K562 (cell line): Measurements from ENCODE around the gene ZNF837. TPM values are rescaled to one million over a fixed set of nuclear protein-coding genes. Genes with fewer than 3 reads are reported as not detected.
A peak's percentile ranks its signal among the peaks of the same experiment; 100 is the strongest.

Experiments used
- CHAMP1 ChIP-seq: fragments of 450-650 bp; IDR thresholded peaks from 2 replicates; pipeline ENCODE4 v1.6.1; 2016; ENCODE audit warnings: mild to moderate bottlenecking
- CHD1 ChIP-seq: fragments of 200-600 bp; sonication (generic); IDR thresholded peaks from one replicate; pipeline ENCODE4 v1.6.1; 2012; ENCODE audit warnings: mild to moderate bottlenecking, moderate library complexity, low read length, inconsistent platforms
- GABPA ChIP-seq: fragments of 200-800 bp; sonication (Bioruptor generic); conservative IDR thresholded peaks from 2 replicates; pipeline ENCODE4 v1.6.1; 2016; ENCODE audit warnings: low read depth, missing genetic modification characterization, missing compliant biosample characterization
- GATAD2A ChIP-seq: fragments of 450-650 bp; IDR thresholded peaks from 2 replicates; pipeline ENCODE4 v1.6.1; 2017
- GTF2B ChIP-seq: IDR thresholded peaks from 2 replicates; pipeline ENCODE4 v1.6.1; 2011; ENCODE audit not compliant: insufficient read length; ENCODE audit errors: extremely low read depth
- HDAC1 ChIP-seq, 2 experiments: fragments of 450-650 bp; IDR thresholded peaks; 2 replicates each; pipeline ENCODE4 v1.6.1; 2016 to 2017; ENCODE audit warnings: inconsistent platforms in 1 of 2, mild to moderate bottlenecking in 1 of 2, moderate library complexity in 1 of 2
- MLLT1 ChIP-seq, 2 experiments: fragments of 450-650 bp; IDR thresholded peaks; 2 replicates each; pipeline ENCODE4 v1.6.1; 2016
- NFATC3 ChIP-seq: fragments of 450-650 bp; IDR thresholded peaks from 2 replicates; pipeline ENCODE4 v1.6.1; 2017; ENCODE audit warnings: mild to moderate bottlenecking
- PHF8 ChIP-seq: fragments of 200-600 bp; sonication (generic); IDR thresholded peaks from 2 replicates; pipeline ENCODE4 v1.6.1; 2012; ENCODE audit warnings: mixed run types, mild to moderate bottlenecking, inconsistent platforms, low read length, moderate library complexity, borderline replicate concordance
- SIN3A ChIP-seq, 2 experiments: fragments of 150-350 bp in 1 of 2; IDR thresholded peaks; 2 replicates each; pipeline ENCODE4 v1.6.1; 2011 to 2016; ENCODE audit warnings: borderline replicate concordance in 2 of 2, low read depth in 2 of 2, low read length in 2 of 2, mild to moderate bottlenecking in 2 of 2, moderate library complexity in 2 of 2; ENCODE audit not compliant: control insufficient read depth in 1 of 2
- TCF7L2 ChIP-seq: fragments of 150-350 bp; IDR thresholded peaks from 2 replicates; pipeline ENCODE4 v1.6.1; 2016; ENCODE audit warnings: low read depth, mild to moderate bottlenecking, low read length, moderate library complexity
- ZBTB8A ChIP-seq: fragments of 450-650 bp; IDR thresholded peaks from 2 replicates; pipeline ENCODE4 v1.6.1; 2018; ENCODE audit warnings: mild to moderate bottlenecking, moderate library complexity; ENCODE audit not compliant: partially characterized antibody
- polyA plus RNA-seq, 8 experiments: library from polyadenylated mRNA; depleted of rRNA in 4 of 8; stranded (reverse) in 5 of 8; unstranded in 3 of 8; fragments of >200 nt; fragmentation: Nextera tagmentation in 2 of 8; fragmentation: Illumina TruSeq in 1 of 8; extraction: Ambion mirVana in 2 of 8; extraction: Trizol in 1 of 8; gene quantifications; 2 replicates each; pipeline versions ENCODE4 v1.2.1 to v1.2.3, GENCODE V29; 2011 to 2014; ENCODE audit warnings: inconsistent platforms in 1 of 8, missing spikeins in 1 of 8
- total RNA-seq, 7 experiments: library from RNA; depleted of rRNA in 6 of 7; stranded (reverse); fragments of >200 nt in 6 of 7; fragmentation: Illumina TruSeq in 2 of 7; extraction: Trizol in 2 of 7; gene quantifications; 2 replicates each; pipeline versions ENCODE4 v1.2.1 to v1.2.3, GENCODE V29; 2011 to 2021; ENCODE audit warnings: low replicate concordance in 1 of 7

ZNF837 gene
- total and polyA plus RNA-seq, 9 of the 15 experiments (the other 6 are each of a cell fraction or from before 2014, with no cell fraction given): 0.11 to 2.1 (median 0.57) TPM; not detected in 4

DNA sequence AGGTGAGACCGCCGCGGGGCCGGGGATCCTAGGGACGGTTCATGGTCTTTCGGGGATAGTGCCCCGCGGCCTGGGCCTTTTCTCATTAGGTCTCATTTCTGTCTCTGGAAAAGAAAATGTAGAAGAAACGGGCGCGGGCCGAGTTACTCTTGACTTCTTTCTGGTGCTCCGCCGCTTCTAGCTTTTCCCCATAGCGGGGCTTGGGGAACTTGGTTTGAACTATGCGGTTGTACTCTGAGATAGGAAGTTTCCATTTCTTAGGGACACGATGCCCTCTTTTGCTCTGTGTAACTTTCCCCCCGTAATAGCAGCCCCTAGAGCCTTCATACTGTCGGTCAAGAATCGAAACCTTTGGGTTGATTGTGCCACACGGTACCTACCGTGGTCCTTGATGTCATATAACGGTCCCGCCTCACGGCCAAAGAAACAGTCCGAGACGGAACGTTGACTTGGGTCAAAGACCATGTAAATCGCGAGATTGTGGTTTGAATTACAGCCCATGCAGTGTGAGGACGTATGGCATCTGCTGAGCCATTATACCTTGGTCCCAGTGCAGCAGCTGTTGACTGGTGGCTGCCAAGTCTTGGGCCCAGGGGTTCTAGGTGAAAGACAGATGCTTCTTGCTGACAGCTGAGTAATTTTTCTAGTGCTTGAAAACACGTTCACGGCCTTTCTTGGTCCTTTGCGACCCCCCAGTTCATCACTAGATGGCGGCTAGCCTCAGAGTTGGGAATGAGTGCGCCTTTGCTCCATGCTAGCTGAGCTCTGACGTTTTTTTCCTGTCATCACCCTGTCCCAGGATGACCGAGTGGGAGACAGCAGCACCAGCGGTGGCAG, 6.7 kb upstream of the ZNF837 start (continued):
- TF ChIP-seq MLLT1 (IDR thresholded peaks at IDR 0.05) (0 out of 4 replicates have a peak, but pooled peaks of 1 of the 2 experiments have one; percentile 13), GATAD2A (no peak), GTF2B (no peak), GABPA (tag) (peak; percentile 89), TCF7L2 (no peak), PHF8 (peak; percentile 66), NFATC3 (peak; percentile 58; the same call in 1 of the 2 replicates), SIN3A (IDR thresholded peaks at IDR 0.05; ENCODE audit: borderline replicate concordance in 2 of 2, control insufficient read depth in 1 of 2, low read depth in 2 of 2, low read length in 2 of 2) (peak in 1 of 2 experiments; percentile 39; a peak in 1 of 4 replicates), ZBTB8A (no peak), CHD1 (peak; percentile 6), HDAC1 (IDR thresholded peaks at IDR 0.05) (peak in 1 of 2 experiments; percentile 66; a peak in 1 of 4 replicates), CHAMP1 (no peak)
